Neural cell (in vitro differentiated cells): ENCODE data around the gene DIP2C. TPM values are rescaled to one million over a fixed set of nuclear protein-coding genes. Genes with fewer than 3 reads are reported as not detected.

Experiments used
- H2AFZ ChIP-seq: fragments of 200-600, 300-800 bp; sonication (generic), shearing (Covaris generic); 2 replicates; pipeline ENCODE4 v1.6.0; 2014; ENCODE audit warnings: low read depth, mild to moderate bottlenecking, antibody characterized with exemption, low read length, moderate library complexity
- H3F3A ChIP-seq: fragments of 200-600 bp; shearing (Covaris generic); 2 replicates; pipeline ENCODE4 v1.6.1; 2016; ENCODE audit warnings: mild to moderate bottlenecking, moderate library complexity, mixed read lengths, antibody characterized with exemption, low read length; ENCODE audit not compliant: insufficient read depth, poor library complexity, severe bottlenecking
- H3K27ac ChIP-seq: fragments of 200-600, 300-800 bp; sonication (generic), shearing (Covaris generic); 2 replicates; pipeline ENCODE4 v1.5.1; 2014; ENCODE audit warnings: mild to moderate bottlenecking, low read length, moderate library complexity
- H3K27me3 ChIP-seq: fragments of 300-800, 200-600 bp; sonication (generic), shearing (Covaris generic); 2 replicates; pipeline ENCODE4 v1.6.0; 2014; ENCODE audit warnings: mild to moderate bottlenecking, low read depth, low read length, moderate library complexity; ENCODE audit not compliant: insufficient read depth
- H3K36me3 ChIP-seq: fragments of 300-800, 200-600 bp; sonication (generic), shearing (Covaris generic); 2 replicates; pipeline ENCODE4 v1.5.1; 2014; ENCODE audit warnings: mild to moderate bottlenecking, antibody characterized with exemption, low read length, moderate library complexity; ENCODE audit not compliant: insufficient read depth
- H3K4me2 ChIP-seq: fragments of 300-800, 200-600 bp; sonication (generic), shearing (Covaris generic); 2 replicates; pipeline ENCODE4 v1.6.0; 2014; ENCODE audit warnings: mild to moderate bottlenecking, low read length
- H3K4me3 ChIP-seq: fragments of 300-800, 200-600 bp; sonication (generic), shearing (Covaris generic); 2 replicates; pipeline ENCODE4 v1.5.1; 2014; ENCODE audit warnings: mild to moderate bottlenecking, low read length, moderate library complexity
- H3K79me2 ChIP-seq: fragments of 200-600 bp; shearing (Covaris generic); replicated peaks from 2 replicates; pipeline ENCODE4 v1.6.0; 2014; ENCODE audit warnings: mild to moderate bottlenecking, low read length, moderate library complexity; ENCODE audit not compliant: insufficient read depth
- H3K9ac ChIP-seq: fragments of 300-800, 200-600 bp; sonication (generic), shearing (Covaris generic); 2 replicates; pipeline ENCODE4 v1.6.1; 2016; ENCODE audit warnings: mild to moderate bottlenecking, low read length, mixed read lengths
- H3K9me2 ChIP-seq: fragments of 200-600 bp; shearing (Covaris generic); 2 replicates; pipeline ENCODE4 v1.6.1; 2016; ENCODE audit warnings: mild to moderate bottlenecking, low read length, mixed read lengths; ENCODE audit not compliant: insufficient read depth
- H3K9me3 ChIP-seq: fragments of 200-600, 300-800 bp; sonication (generic), shearing (Covaris generic); 2 replicates; pipeline ENCODE4 v1.6.1; 2016; ENCODE audit warnings: mild to moderate bottlenecking, mixed run types, low read length, moderate library complexity, mixed read lengths
- H4K20me1 ChIP-seq: fragments of 200-600 bp; shearing (Covaris generic); 2 replicates; pipeline ENCODE4 v1.6.1; 2016; ENCODE audit warnings: mild to moderate bottlenecking, mixed run types; ENCODE audit not compliant: insufficient read depth
- EP300 ChIP-seq: fragments of 450-650 bp; conservative IDR thresholded peaks from 2 replicates; pipeline ENCODE4 v1.6.1; 2014; ENCODE audit warnings: antibody characterized with exemption, mild to moderate bottlenecking, moderate library complexity; ENCODE audit not compliant: poor library complexity, severe bottlenecking
- EZH2 ChIP-seq: fragments of 200-600, 300-800 bp; shearing (Covaris generic), sonication (generic); IDR thresholded peaks from 2 replicates; pipeline ENCODE4 v1.6.1; 2014; ENCODE audit warnings: antibody characterized with exemption, low read length, borderline replicate concordance, mild to moderate bottlenecking; ENCODE audit not compliant: insufficient read depth, poor library complexity, severe bottlenecking
- MXI1 ChIP-seq: fragments of 450-650 bp; conservative IDR thresholded peaks from 2 replicates; pipeline ENCODE4 v1.6.1; 2014; ENCODE audit warnings: antibody characterized with exemption, mild to moderate bottlenecking; ENCODE audit not compliant: poor library complexity, severe bottlenecking
- POLR2AphosphoS5 ChIP-seq: IDR thresholded peaks from 2 replicates; pipeline ENCODE4 v1.6.1; 2012
- RAD21 ChIP-seq: fragments of 450-650 bp; conservative IDR thresholded peaks from 2 replicates; pipeline ENCODE4 v1.6.1; 2014; ENCODE audit warnings: antibody characterized with exemption, mild to moderate bottlenecking, moderate library complexity
- SMC3 ChIP-seq: fragments of 450-650 bp; conservative IDR thresholded peaks from 2 replicates; pipeline ENCODE4 v1.6.1; 2014; ENCODE audit warnings: antibody characterized with exemption, mild to moderate bottlenecking, moderate library complexity; ENCODE audit not compliant: poor library complexity
- TAF1 ChIP-seq: IDR thresholded peaks from 2 replicates; pipeline ENCODE4 v1.6.1; 2012; ENCODE audit warnings: low read depth
- polyA plus RNA-seq: library from polyadenylated mRNA; depleted of rRNA; stranded (reverse); fragments of >200 nt; gene quantifications from 2 replicates; pipeline ENCODE4 v1.2.3, GENCODE V29; 2014
- TF ChIP-seq, protein P1 (sequence below): IDR thresholded peaks from 2 replicates; pipeline ENCODE4 v1.6.1; 2012; ENCODE audit warnings: borderline replicate concordance
- TF ChIP-seq, protein P2 (sequence below): fragments of 450-650 bp; IDR thresholded peaks from 2 replicates; pipeline ENCODE4 v1.5.1; 2014; ENCODE audit warnings: antibody characterized with exemption, mild to moderate bottlenecking, moderate library complexity; ENCODE audit not compliant: poor library complexity, severe bottlenecking

Gene DIP2C
- polyA plus RNA-seq, 1 donor from 2014 or later, result 24.1 TPM

DNA sequence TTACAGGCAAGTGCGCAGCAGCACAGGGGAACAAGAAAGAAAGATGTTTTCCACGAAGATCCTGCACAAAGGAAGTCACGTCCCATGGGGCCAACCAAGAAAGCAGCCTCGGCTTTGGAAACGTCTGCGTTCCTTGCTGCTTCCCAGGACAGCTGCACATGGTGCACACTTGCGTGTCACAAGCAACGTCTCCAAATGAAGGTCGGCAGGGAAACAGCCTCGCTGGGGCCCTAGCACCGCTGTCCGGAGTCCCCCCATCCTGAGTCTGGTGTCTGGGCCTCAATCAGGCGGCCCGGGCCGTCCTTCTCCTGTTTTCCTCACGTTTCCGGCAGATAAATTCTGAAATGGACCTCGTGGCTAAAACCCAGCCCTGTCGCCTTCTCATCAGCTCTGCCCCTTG, 206.2 kb downstream of the DIP2C start:
- Histone ChIP-seq H3K36me3 (no peaks in the 10 kb centered on the region), H3K9ac (no peak overlapping the region), H3F3A (no peaks in the 10 kb centered on the region), H3K27ac (no peak overlapping the region), H3K9me2 (no peaks in the 10 kb centered on the region), H3K9me3 (no peaks in the 10 kb centered on the region), H3K4me3 (no peak overlapping the region), H3K4me2 (no peak overlapping the region), H3K79me2 (peaks cover 11% of the 10 kb centered on the region), H2AFZ (no peak overlapping the region), H3K27me3 (no peaks in the 10 kb centered on the region), H4K20me1 (no peaks in the 10 kb centered on the region)
- TF ChIP-seq EZH2 (no peak), RAD21 (no peak)

DNA sequence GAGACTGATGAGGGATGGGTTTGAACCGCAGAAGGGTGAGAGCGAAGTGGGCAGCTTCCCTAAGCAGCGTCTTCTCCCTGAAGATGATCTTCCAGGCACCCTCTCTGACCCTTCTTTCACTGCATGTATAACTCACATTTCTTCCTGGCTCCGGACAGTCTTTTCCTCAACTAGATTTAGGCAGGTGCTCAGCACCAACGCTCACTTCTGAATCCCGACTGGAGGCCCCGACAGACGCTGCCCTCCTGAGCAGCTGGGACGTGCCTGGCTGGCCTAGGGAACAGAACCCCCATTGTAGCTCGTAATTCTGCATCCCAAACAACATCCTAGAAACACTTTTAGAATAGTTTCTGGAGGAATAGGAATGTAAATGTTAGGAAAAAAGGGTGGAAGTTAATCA, 206.6 kb downstream of the DIP2C start:
- H3K36me3 ChIP-seq, result no peaks in the 10 kb centered on the region
- H3F3A ChIP-seq, result no peaks in the 10 kb centered on the region
- no peak overlapping the region for H3K4me3 ChIP-seq
- no peaks in the 10 kb centered on the region for H3K9me3 ChIP-seq
- no peak overlapping the region for H3K4me2 ChIP-seq
- H4K20me1 ChIP-seq, result no peaks in the 10 kb centered on the region
- H3K9ac ChIP-seq, result no peak overlapping the region
- TF ChIP-seq EZH2 (no peak), RAD21 (no peak), POLR2AphosphoS5 (no peak), MXI1 (no peak), EP300 (no peak), TAF1 (no peak), SMC3 (no peak)
- TF ChIP-seq, protein P1, sequence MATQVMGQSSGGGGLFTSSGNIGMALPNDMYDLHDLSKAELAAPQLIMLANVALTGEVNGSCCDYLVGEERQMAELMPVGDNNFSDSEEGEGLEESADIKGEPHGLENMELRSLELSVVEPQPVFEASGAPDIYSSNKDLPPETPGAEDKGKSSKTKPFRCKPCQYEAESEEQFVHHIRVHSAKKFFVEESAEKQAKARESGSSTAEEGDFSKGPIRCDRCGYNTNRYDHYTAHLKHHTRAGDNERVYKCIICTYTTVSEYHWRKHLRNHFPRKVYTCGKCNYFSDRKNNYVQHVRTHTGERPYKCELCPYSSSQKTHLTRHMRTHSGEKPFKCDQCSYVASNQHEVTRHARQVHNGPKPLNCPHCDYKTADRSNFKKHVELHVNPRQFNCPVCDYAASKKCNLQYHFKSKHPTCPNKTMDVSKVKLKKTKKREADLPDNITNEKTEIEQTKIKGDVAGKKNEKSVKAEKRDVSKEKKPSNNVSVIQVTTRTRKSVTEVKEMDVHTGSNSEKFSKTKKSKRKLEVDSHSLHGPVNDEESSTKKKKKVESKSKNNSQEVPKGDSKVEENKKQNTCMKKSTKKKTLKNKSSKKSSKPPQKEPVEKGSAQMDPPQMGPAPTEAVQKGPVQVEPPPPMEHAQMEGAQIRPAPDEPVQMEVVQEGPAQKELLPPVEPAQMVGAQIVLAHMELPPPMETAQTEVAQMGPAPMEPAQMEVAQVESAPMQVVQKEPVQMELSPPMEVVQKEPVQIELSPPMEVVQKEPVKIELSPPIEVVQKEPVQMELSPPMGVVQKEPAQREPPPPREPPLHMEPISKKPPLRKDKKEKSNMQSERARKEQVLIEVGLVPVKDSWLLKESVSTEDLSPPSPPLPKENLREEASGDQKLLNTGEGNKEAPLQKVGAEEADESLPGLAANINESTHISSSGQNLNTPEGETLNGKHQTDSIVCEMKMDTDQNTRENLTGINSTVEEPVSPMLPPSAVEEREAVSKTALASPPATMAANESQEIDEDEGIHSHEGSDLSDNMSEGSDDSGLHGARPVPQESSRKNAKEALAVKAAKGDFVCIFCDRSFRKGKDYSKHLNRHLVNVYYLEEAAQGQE, result no peak
- TF ChIP-seq, protein P2, sequence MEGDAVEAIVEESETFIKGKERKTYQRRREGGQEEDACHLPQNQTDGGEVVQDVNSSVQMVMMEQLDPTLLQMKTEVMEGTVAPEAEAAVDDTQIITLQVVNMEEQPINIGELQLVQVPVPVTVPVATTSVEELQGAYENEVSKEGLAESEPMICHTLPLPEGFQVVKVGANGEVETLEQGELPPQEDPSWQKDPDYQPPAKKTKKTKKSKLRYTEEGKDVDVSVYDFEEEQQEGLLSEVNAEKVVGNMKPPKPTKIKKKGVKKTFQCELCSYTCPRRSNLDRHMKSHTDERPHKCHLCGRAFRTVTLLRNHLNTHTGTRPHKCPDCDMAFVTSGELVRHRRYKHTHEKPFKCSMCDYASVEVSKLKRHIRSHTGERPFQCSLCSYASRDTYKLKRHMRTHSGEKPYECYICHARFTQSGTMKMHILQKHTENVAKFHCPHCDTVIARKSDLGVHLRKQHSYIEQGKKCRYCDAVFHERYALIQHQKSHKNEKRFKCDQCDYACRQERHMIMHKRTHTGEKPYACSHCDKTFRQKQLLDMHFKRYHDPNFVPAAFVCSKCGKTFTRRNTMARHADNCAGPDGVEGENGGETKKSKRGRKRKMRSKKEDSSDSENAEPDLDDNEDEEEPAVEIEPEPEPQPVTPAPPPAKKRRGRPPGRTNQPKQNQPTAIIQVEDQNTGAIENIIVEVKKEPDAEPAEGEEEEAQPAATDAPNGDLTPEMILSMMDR, result no peak
- peaks cover 7% of the 10 kb centered on the region for H3K79me2 ChIP-seq
- no peak overlapping the region for H3K27ac ChIP-seq
- no peaks in the 10 kb centered on the region for H3K27me3 ChIP-seq
- H3K9me2 ChIP-seq, result no peaks in the 10 kb centered on the region
- H2AFZ ChIP-seq, result no peak overlapping the region

DNA sequence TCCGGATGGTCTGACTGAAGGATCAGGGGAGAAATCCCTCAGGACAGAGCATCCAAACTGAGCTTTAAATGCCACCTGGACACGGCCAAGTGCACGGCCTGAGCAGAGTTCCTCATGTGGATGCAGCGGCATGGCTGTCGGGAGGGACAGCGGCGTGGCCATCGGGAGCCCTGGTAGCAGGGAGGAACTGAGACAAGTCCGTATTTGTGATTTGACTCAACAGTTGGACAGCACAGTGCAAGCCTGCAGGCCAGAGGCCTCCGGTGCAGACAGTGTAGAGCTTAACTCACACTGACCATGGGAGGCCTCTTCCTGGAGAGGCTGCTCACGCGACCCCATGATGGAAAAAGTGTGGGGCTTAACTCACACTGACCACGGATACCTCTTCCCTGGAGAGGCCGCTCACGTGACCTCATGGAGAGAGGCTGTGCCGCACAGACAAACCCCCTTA, 207.4 kb downstream of the DIP2C start:
- Histone ChIP-seq H3K9me2 (no peaks in the 10 kb centered on the region), H3K9me3 (no peaks in the 10 kb centered on the region), H3K27ac (no peak overlapping the region), H3K79me2 (peaks cover 1% of the 10 kb centered on the region), H3F3A (no peaks in the 10 kb centered on the region), H2AFZ (no peak overlapping the region), H4K20me1 (no peaks in the 10 kb centered on the region), H3K4me3 (no peak overlapping the region), H3K36me3 (no peaks in the 10 kb centered on the region), H3K4me2 (no peak overlapping the region), H3K9ac (no peak overlapping the region), H3K27me3 (no peaks in the 10 kb centered on the region)
- no peak for TF ChIP-seq MXI1
- TF ChIP-seq TAF1, result no peak
- TF ChIP-seq, protein P1, result no peak
- TF ChIP-seq, protein P2, result no peak
